Epithelial cell of proximal tubule (primary cell): Measurements from ENCODE around the gene PLCL2. TPM values are rescaled to one million over a fixed set of nuclear protein-coding genes. Genes with fewer than 3 reads are reported as not detected.

Experiments used
- DNase-seq: peaks from one replicate; pipeline ENCODE4 v3.0.0-alpha.2; 2011; ENCODE audit warnings: low read depth
- H3K4me3 ChIP-seq: 2 replicates; pipeline ENCODE4 v1.5.1; 2011; ENCODE audit warnings: low read depth, mild to moderate bottlenecking, low read length
- total RNA-seq: library from RNA; depleted of rRNA; stranded (reverse); fragments of >200 nt; gene quantifications from 2 replicates; pipeline ENCODE4 v1.2.3, GENCODE V29; 2015
- TF ChIP-seq, protein P1 (sequence below): conservative IDR thresholded peaks from 2 replicates; pipeline ENCODE4 v1.5.1; 2012; ENCODE audit warnings: low read depth, mild to moderate bottlenecking, low read length

The PLCL2 gene
- total RNA-seq, 1 donor from 2014 or later, result 3.5 TPM

DNA sequence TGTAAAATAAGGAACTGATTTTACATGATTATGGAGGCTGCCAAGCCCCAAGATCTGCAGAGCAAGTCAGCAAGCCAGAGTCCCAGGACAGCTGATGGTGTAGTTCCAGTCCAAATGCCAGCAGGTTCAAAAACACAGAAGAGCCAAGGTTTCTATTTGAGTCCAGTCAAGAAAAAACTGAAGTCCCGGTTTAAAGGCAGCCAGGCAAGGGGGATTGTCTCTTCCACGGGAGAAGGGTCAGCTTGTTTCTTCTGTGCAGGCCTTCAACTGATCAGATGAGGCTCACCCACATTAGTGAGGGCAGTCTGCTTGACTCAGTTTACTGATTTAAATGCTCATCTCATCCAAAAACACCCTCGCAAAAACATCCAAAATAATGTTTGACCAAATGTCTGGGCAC is 246.2 kb downstream of the PLCL2 start:
- TF ChIP-seq, protein P1, sequence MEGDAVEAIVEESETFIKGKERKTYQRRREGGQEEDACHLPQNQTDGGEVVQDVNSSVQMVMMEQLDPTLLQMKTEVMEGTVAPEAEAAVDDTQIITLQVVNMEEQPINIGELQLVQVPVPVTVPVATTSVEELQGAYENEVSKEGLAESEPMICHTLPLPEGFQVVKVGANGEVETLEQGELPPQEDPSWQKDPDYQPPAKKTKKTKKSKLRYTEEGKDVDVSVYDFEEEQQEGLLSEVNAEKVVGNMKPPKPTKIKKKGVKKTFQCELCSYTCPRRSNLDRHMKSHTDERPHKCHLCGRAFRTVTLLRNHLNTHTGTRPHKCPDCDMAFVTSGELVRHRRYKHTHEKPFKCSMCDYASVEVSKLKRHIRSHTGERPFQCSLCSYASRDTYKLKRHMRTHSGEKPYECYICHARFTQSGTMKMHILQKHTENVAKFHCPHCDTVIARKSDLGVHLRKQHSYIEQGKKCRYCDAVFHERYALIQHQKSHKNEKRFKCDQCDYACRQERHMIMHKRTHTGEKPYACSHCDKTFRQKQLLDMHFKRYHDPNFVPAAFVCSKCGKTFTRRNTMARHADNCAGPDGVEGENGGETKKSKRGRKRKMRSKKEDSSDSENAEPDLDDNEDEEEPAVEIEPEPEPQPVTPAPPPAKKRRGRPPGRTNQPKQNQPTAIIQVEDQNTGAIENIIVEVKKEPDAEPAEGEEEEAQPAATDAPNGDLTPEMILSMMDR, result no peak
- DNase-seq, result no peak
- no peak overlapping the region for H3K4me3 ChIP-seq

DNA sequence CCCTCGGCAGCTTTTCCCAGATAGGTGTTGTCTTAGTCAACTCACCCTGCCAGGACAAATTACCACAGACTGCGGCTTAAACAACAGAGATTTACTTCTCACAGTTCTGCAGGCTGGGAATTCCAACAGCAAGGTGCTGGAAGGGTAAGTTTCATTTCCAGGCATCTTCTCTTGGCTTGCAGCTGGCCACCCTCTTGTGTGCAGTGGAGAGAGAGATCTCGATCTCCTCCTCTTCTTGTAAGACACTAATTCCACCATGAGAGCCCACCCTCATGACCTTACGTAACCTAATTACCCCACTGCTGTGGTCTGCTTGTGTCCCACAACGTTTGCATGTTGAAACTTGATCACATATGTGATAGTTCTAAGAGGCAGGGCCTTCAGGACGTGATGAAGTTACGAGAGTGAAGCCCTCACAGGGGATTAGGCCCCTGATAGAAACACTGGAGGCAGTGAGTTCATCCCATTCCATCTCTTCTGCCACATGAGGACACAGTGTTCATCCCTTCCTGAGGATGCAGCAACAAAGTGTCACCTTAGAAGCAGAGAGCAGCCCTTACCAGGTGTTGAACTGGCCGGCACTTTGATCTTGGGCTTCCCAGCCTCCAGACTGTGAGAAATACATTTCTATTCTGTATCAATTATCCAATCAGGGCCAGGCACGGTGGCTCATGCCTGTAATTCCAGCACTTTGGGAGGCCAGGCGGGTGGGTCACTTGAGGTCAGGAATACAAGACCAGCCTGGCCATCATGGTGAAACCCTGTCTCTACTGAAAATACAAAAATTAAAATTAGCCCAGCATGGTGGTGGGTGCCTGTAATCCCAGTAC is 247.7 kb downstream of the PLCL2 start:
- TF ChIP-seq, protein P1, result no peak
- H3K4me3 ChIP-seq, result no peak overlapping the region
- no peak for DNase-seq

DNA sequence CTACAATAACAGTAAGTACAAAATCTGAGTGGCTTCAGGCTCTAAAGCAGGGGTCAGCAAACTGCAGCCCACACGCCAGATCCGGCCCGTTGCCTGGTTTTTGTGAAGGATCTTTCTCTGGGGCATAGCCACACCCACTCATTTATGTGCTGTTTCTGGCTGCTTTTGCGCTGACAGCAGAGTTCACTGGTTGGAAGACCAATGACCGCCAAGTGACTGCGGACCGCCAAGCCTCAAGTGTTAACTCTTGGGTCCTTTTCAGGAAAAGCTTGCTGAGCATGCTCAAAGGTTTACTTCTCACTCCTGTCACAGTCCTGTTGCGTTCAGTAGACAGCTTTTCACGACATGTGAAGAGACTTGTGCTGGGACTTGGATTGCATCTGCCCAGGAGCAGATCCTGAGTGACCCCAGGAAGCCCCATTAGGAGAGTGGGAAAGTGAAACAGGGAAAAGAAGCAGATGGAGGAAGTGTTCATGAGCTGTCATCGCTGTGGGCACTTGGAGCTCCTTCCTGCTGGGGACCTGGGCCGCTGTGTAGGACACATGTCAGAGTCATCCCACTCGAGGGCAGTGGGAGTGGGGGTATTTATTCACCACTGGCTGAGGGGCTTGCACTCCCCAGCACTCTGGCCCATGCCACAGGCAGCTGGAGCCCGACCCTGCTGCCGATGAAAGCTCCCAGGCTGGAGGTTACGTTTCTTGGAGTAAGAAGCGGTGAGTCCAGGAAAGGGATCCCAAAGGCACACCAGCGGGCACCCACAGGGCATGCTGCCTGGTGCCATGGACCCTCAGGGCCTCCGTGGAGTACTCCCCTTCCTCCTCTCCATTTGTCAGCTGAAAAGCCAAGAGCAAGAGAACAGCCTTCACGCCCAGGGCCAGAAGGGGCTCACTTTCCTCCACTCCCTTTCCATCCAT is 249.1 kb downstream of the PLCL2 start:
- no peak overlapping the region for H3K4me3 ChIP-seq
- TF ChIP-seq, protein P1, result no peak
- no peak for DNase-seq

DNA sequence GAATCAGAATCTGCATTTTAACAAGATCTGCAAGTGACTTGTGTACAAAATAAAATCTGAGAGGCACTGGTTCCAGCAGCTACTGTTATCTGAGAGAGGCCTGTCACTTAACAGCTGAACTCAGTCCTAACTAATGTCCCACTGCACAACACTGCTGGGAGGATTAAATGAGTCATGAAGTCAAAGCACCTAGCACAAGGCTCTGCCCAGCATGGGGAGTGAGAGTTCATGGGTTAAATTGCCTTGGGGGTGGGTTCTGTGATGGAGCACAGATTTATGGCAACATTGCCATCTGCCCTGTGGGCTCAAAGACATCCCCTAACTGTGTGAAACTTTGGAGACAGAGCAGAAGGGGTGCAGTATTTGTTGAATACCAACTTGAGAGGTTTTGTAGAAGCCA is 250.9 kb downstream of the PLCL2 start:
- no peak overlapping the region for H3K4me3 ChIP-seq
- TF ChIP-seq, protein P1, result no peak
- no peak for DNase-seq

DNA sequence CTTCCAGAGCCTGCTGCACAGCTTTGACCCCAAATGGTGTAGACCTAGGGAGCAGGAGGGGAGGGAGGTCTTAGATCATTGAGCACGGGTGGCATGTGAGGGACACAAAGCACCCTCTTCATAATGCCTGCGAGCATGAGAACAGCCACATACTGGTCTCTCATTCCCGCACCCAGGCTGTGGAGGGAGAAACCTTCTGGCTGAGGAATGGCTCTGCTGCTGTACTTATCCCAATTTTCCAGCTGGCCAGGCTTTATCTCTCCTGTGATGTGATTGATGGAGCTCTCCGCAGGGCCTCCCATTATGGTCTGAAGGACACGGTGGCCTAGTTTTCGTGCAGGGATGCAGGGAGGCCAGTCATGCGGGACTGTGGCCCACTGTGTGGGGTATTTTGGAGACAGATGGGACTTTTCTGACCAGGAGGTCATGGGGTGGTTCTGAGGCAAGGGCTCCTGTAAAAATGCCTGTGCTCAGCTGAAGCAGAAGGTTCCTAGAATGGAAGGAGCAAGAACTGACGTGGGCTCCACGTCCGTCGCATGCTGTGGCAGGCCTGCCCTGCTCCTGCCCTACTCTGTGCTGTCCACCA is 251.5 kb downstream of the PLCL2 start:
- no peak for DNase-seq
- H3K4me3 ChIP-seq, result no peak overlapping the region
- TF ChIP-seq, protein P1, result no peak

DNA sequence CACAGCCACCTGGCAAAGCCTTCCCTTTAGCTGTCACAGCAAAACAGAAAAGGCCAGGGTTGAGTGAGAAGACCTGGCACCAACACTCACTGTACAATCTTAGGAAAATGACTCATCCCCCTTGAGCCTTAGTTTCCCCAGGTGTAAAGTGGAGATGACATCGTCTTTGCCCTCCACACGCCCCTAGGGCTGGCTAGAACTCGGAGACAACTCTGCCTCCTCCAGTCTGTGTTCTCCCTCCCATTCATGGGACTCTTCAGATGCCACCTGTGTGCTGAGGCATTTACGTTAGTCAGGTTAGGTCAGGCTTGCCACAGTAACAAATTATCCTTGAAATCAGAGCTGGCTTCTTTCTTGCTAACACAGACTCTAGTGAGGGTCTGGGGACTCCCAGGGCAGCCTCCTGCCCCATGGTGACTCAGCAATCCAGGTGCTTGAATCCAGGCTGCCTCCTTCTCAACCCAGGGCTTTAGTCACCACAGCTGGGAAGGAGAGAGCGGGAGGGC is 252.6 kb downstream of the PLCL2 start:
- H3K4me3 ChIP-seq, result no peak overlapping the region
- TF ChIP-seq, protein P1, result no peak
- no peak for DNase-seq
